Activated B cell treated with CpG ODN at 0.5 μM for 24 hours (primary cell): ENCODE results near the gene NAGA. TPM values are rescaled to one million over a fixed set of nuclear protein-coding genes. Genes with fewer than 3 reads are reported as not detected.

ENCODE experiments used
- ATAC-seq: fragments of 200-7000 bp; cut with Tn5 transposase; one replicate; pipeline ENCODE4 v1.10.0; 2021; ENCODE audit warnings: low read depth, mild to moderate bottlenecking, moderate library complexity
- CTCF ChIA-PET: fragments of 350-600 bp; sonication (Branson Sonifier 250); formaldehyde crosslinking; loops from one replicate; lab custom pipeline; 2021; ENCODE audit warnings: antibody characterized with exemption; lab: Charles Lee
- POLR2A ChIA-PET: fragments of 350-600 bp; sonication (Branson Sonifier 250); formaldehyde crosslinking; loops from one replicate; lab custom pipeline; 2021; ENCODE audit warnings: antibody characterized with exemption; lab: Charles Lee
- DNase-seq: peaks from one replicate; pipeline ENCODE4 v3.0.0; 2022
- H3K27ac Mint-ChIP-seq: one replicate; pipeline ENCODE4 v1.8.0; 2020; ENCODE audit warnings: mixed read lengths
- H3K27me3 Mint-ChIP-seq: one replicate; pipeline ENCODE4 v1.8.0; 2021; ENCODE audit warnings: mixed read lengths
- H3K36me3 Mint-ChIP-seq: one replicate; pipeline ENCODE4 v1.8.0; 2021; ENCODE audit warnings: low read depth, mixed read lengths
- H3K4me1 Mint-ChIP-seq: one replicate; pipeline ENCODE4 v1.8.0; 2021; ENCODE audit warnings: mixed read lengths
- H3K4me3 Mint-ChIP-seq: one replicate; pipeline ENCODE4 v1.8.0; 2020; ENCODE audit warnings: mild to moderate bottlenecking, mixed read lengths
- H3K9me3 Mint-ChIP-seq: one replicate; pipeline ENCODE4 v1.8.0; 2020; ENCODE audit warnings: mixed read lengths
- CTCF ChIP-seq: fragments of 200-600 bp; IDR thresholded peaks from one replicate; pipeline ENCODE4 v1.8.0; 2022; ENCODE audit warnings: antibody characterized with exemption, mild to moderate bottlenecking
- intact Hi-C: fragments of 100-400 bp; cut with micrococcal nuclease; formaldehyde crosslinking; loops from one replicate; pipeline ENCODE4 v1.15.1; 2024
- total RNA-seq: library from RNA; stranded (reverse); gene quantifications from 2 replicates; pipeline ENCODE4 v1.2.3, GENCODE V29; 2022

The NAGA gene
- total RNA-seq, 1 donor from 2014 or later: 26.8 TPM

GRCh38 chr22:42062506-42063170, 8.0 kb downstream of the NAGA start:
- Mint-ChIP-seq H3K9me3 (no peaks in the 10 kb centered on the region), H3K27ac (no peak overlapping the region), H3K4me3 (no peak overlapping the region), H3K36me3 (peaks cover 80% of the 10 kb centered on the region), H3K27me3 (no peaks in the 10 kb centered on the region), H3K4me1 (no peaks in the 10 kb centered on the region)
- ATAC-seq (no peak), DNase-seq (no peak)
- ChIA-PET POLR2A (interaction anchor here (0.5 to 0.6 kb wide), 2 partner anchors 23 to 26 kb away, joined by 3 to 5 read pairs; no protein-coding TSS in a partner anchor), CTCF (no interaction called here)
- no peak for TF ChIP-seq CTCF
- intact Hi-C loops: no loop called here

GRCh38 chr22:42061041-42061440, 9.6 kb downstream of the NAGA start:
- ChIA-PET POLR2A (interaction anchor here (0.7 to 1.3 kb wide), 2 partner anchors 62 to 879 kb away, joined by 6 to 8 read pairs; partner anchors contain the start of gene WBP2NL), CTCF (no interaction called here)
- no peaks in the 10 kb centered on the region for H3K27me3 Mint-ChIP-seq
- TF ChIP-seq CTCF: no peak
- H3K36me3 Mint-ChIP-seq: peaks cover 73% of the 10 kb centered on the region
- peaks cover 11% of the 10 kb centered on the region for H3K9me3 Mint-ChIP-seq
- H3K27ac Mint-ChIP-seq: no peak overlapping the region
- no peak overlapping the region for H3K4me3 Mint-ChIP-seq
- intact Hi-C loops: no loop called here
- ATAC-seq (no peak), DNase-seq (no peak)
- no peaks in the 10 kb centered on the region for H3K4me1 Mint-ChIP-seq

GRCh38 chr22:42060489-42060888, 10.1 kb downstream of the NAGA start:
- POLR2A ChIA-PET: no interaction called here
- Mint-ChIP-seq H3K4me3 (no peak overlapping the region), H3K27me3 (no peaks in the 10 kb centered on the region), H3K9me3 (peaks cover 11% of the 10 kb centered on the region), H3K4me1 (no peaks in the 10 kb centered on the region), H3K36me3 (peaks cover 70% of the 10 kb centered on the region), H3K27ac (no peak overlapping the region)
- no peak for DNase-seq
- TF ChIP-seq CTCF: no peak
- ATAC-seq: no peak
- intact Hi-C loops: no loop called here
- CTCF ChIA-PET: no interaction called here

GRCh38 chr22:42056757-42057511, 13.7 kb downstream of the NAGA start:
- H3K27me3 Mint-ChIP-seq: no peaks in the 10 kb centered on the region
- TF ChIP-seq CTCF: no peak
- POLR2A ChIA-PET: interaction anchor here (0.6 to 0.9 kb wide), 3 partner anchors 13 to 679 kb away, joined by 3 to 7 read pairs (median 4); partner anchors contain the start of gene WBP2NL
- no peak overlapping the region for H3K27ac Mint-ChIP-seq
- ATAC-seq: no peak
- intact Hi-C loops: no loop called here
- DNase-seq: no peak
- H3K4me3 Mint-ChIP-seq: no peak overlapping the region
- peaks cover 44% of the 10 kb centered on the region for H3K36me3 Mint-ChIP-seq
- H3K9me3 Mint-ChIP-seq: peaks cover 11% of the 10 kb centered on the region
- H3K4me1 Mint-ChIP-seq: peaks cover 8% of the 10 kb centered on the region
- CTCF ChIA-PET: no interaction called here

- H3K27me3 Mint-ChIP-seq: no peaks in the 10 kb centered on the region
- intact Hi-C loops: loop anchor here (5.0 kb wide), 1 partner anchor 35 kb away; no protein-coding TSS in a partner anchor
- ChIA-PET POLR2A (no interaction called here), CTCF (no interaction called here)
- peaks cover 11% of the 10 kb centered on the region for H3K9me3 Mint-ChIP-seq
- H3K36me3 Mint-ChIP-seq: peaks cover 9% of the 10 kb centered on the region
- TF ChIP-seq CTCF: no peak
- H3K4me1 Mint-ChIP-seq: peaks cover 8% of the 10 kb centered on the region
- no peak for DNase-seq
- no peak overlapping the region for H3K27ac Mint-ChIP-seq
- no peak for ATAC-seq
- H3K4me3 Mint-ChIP-seq: no peak overlapping the region
These were observed 17.8 kb downstream of the NAGA start for GRCh38 chr22:42052765-42053164.
